GM18907 (cell line): ENCODE measurements around the gene FLT3.

Experiments used
- ATAC-seq: cut with Tn5 transposase; IDR thresholded peaks from one replicate; pipeline ENCODE4 v1.9.1; 2021; ENCODE audit warnings: mild to moderate bottlenecking, moderate library complexity; ENCODE audit not compliant: unreplicated experiment

FLT3 gene

DNA sequence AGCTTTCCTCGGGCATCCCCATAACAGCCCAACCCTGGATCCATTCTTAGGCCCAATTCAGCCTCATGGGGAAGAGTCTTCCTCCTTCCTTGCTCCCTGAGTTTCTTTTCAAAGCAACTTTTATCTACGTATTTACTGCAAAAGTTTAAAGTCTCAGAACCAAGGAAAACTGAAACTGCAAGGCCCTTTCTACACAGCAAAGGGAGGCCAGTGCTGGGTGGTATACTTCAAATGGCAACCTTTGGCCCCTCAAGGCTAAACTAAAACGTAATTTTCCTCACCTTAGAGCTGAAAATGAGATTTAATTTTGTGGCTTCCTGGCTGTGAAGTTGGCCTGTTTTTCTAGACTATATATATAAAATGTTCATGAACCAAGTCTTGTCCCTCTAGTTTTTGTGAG is 136.9 kb downstream of the FLT3 start:
- no peak for ATAC-seq

GRCh38 chr13:27962982-27963381 is 137.4 kb downstream of the FLT3 start:
- no peak for ATAC-seq

- no peak for ATAC-seq
Measured at GRCh38 chr13:27962128-27962841, 138.1 kb downstream of the FLT3 start.

GRCh38 chr13:27961227-27962085 is 138.9 kb downstream of the FLT3 start:
- ATAC-seq = no peak

DNA sequence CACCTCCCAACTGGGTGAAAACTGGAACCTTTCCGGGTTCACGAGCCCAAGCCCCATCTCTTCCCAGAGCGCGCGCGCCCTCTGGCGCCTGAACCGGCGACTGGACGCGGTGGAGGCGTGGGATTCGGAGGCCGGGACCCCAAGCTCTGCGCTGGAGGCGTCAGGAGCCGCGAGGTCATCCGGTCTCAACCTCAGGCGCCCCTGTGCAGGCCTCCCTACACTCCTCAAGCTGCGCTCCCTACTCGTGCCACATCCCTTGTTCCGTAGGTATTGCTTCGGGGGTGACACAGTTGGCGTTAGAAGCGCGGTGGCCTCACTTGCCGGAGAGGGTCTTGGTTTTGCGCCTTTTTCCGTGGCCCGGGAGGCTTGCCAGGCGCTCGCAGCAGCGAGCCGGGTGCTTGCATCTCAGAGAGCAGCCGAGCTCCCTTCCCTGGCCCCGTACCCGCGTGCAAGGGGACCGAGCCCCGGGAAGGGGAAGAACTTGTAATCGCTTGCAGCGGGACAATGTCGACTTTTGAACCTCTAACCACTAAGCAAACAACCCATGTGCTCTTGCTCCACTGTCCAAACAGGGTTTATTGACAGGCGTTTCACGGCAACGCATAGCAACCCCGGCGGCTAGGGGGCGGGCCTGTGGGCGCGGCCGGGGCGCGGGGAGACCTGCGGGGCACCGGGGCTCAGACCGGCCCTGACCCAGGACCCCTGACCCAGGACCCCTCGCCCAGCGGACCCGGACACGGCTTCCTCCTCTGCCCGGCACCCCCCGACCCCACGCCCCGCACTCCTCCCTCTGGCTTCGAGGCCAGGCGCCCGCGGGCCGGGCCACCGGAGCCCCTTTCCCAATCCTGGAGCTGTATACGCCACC is 139.8 kb downstream of the FLT3 start:
- ATAC-seq = peak; percentile 43

DNA sequence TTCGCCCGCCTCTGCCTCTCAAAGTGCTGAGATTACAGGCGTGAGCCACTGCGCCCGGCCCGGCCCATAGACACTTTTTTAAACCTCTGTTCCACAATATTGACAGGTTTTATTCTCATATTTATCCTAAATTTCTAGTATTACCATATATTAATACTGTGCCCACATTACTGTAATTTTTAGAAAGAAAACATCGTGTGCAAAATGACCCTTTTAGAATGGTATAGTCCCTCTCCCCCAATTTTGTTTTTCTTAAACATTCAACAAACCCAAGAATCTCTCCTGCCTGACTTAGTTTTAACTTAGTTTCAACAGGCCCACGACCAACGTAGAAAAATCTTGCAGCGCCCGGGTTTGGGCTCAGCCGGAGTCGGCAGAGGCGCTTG is 140.4 kb downstream of the FLT3 start:
- no peak for ATAC-seq

GRCh38 chr13:27956576-27957300 is 143.6 kb downstream of the FLT3 start:
- no peak for ATAC-seq

DNA sequence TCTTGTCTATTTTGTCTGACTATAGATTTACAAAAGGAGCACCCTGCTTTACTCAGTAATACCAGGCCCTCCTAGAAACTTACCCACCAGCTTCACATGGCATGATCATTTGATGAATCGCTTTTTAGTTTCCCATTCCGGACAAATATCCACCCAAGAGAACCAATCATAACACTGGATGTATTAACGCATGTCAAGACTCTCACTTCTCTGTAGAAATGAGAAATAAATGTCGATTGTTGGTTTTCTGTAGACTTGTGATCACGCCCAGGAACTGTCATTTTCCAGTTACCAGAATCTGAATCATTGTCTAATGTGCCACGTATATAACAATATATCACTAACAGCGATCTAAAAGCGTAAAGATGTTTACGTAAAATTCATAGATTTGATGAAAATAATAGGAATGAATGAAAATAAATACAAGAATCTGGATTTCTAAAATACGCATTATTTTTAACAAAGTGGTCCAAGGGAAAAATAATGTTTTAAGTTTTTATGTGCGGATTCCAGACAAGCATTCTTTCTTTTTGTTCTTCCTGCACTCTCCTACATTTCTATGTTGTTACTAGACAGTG is 145.3 kb downstream of the FLT3 start:
- no peak for ATAC-seq

DNA sequence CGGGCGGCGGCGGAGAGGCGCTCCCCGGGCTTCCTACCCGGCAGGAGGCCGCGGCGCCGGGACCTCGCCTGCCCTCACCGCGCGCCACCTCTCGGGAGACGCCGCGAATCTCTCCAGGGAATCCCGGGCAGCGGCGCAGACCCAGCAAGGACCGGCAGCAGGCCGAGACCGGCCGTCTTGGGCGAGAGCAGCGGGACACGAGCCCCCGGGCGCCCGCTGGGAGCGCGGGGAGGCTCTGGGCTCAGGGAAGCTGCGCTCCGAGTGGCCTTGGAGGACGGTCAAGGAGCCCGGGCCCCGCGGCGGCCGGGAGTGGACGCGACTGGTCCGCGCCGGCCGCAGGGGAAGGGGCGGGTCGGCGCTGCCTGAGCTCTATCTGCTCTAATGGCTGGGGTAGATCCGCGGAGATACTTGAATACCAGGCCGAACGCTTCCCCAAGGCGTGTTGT is 145.9 kb downstream of the FLT3 start:
- peak; percentile 33 for ATAC-seq

DNA sequence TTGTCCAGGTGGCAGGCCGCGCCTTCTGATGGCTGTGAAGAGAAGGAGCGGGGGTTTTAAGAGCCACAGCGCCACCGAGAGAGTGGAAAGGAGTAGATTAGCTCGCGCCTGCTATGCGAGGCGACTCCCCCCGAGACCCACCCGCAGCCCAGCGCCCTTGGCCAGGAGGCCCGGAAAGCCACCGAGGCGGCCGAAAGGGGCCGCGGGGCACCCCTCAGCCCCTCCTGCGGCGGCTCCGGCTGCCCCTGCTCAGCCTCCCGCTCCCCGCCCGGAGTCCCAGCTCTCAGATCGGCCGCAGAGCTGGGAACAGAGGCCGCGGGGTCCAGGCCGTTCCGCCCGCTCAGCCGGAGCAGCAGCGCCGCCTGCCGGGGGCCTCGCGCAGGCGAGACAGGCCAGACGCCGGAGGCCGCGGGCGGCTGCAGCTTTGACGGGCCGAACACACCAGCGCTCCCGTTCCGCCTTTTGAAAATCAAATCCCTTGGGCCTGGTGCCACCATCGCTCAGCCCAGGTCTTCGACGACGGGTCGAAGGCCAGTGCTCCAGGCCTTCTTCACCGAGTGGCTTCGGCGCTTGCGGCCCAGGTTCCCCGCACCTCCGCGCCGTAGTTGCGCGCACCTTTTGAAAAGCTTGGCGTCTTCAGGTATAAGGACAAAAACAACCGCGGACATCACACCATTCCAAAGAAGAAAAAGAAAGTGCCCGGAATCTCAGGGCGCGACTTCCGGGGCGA is 146.5 kb downstream of the FLT3 start:
- peak; percentile 92 for ATAC-seq
